Measurements from ENCODE around the gene FGFR4.

Gene FGFR4

GRCh38 chr5:177066224-177066623 lies 20.5 kb upstream of the FGFR4 start:
- no peak for TF ChIP-seq CTCF (IDR thresholded peaks at IDR 0.05; ENCODE audit: low read depth, low read length)
- no peak overlapping the region for H3K4me3 ChIP-seq (ENCODE audit: low read depth, low read length)
- H3K36me3 ChIP-seq: peaks cover 10% of the 10 kb centered on the region
- DNase-seq: no peak
- no peaks in the 10 kb centered on the region for H3K27me3 ChIP-seq
- H3K9me3 ChIP-seq: no peaks in the 10 kb centered on the region
- H3K4me1 ChIP-seq: no peaks in the 10 kb centered on the region

GRCh38 chr5:177067503-177067902 lies 19.2 kb upstream of the FGFR4 start:
- peaks cover 10% of the 10 kb centered on the region for H3K36me3 ChIP-seq

GRCh38 chr5:177070536-177071191 lies 16.1 kb upstream of the FGFR4 start:
- TF ChIP-seq CTCF (IDR thresholded peaks at IDR 0.05; ENCODE audit: low read depth, low read length): no peak
- Histone ChIP-seq H3K9me3 (no peaks in the 10 kb centered on the region), H3K27me3 (no peaks in the 10 kb centered on the region), H3K4me1 (no peaks in the 10 kb centered on the region), H3K4me3 (ENCODE audit: low read depth, low read length) (no peak overlapping the region), H3K36me3 (no peaks in the 10 kb centered on the region)
- no peak for DNase-seq

More at GRCh38 chr5:177067503-177067902, 19.2 kb upstream of the FGFR4 start:
- no peak for DNase-seq
- Histone ChIP-seq H3K4me1 (no peaks in the 10 kb centered on the region), H3K4me3 (ENCODE audit: low read depth, low read length) (no peak overlapping the region), H3K27me3 (no peaks in the 10 kb centered on the region), H3K9me3 (no peaks in the 10 kb centered on the region)
- TF ChIP-seq CTCF (IDR thresholded peaks at IDR 0.05; ENCODE audit: low read depth, low read length): no peak

GRCh38 chr5:177071666-177072385 lies 14.9 kb upstream of the FGFR4 start:
- TF ChIP-seq CTCF (IDR thresholded peaks at IDR 0.05; ENCODE audit: low read depth, low read length): peak; percentile 93
- Histone ChIP-seq H3K27me3 (no peaks in the 10 kb centered on the region), H3K4me1 (no peaks in the 10 kb centered on the region), H3K36me3 (no peaks in the 10 kb centered on the region), H3K9me3 (no peaks in the 10 kb centered on the region), H3K4me3 (ENCODE audit: low read depth, low read length) (no peak overlapping the region)
- peak; percentile 85 for DNase-seq

- Histone ChIP-seq H3K4me1 (no peaks in the 10 kb centered on the region), H3K4me3 (ENCODE audit: low read depth, low read length) (no peak overlapping the region), H3K27me3 (no peaks in the 10 kb centered on the region), H3K36me3 (no peaks in the 10 kb centered on the region), H3K9me3 (no peaks in the 10 kb centered on the region)
- no peak for DNase-seq
- TF ChIP-seq CTCF (IDR thresholded peaks at IDR 0.05; ENCODE audit: low read depth, low read length): no peak
Measured at GRCh38 chr5:177077335-177077734, 9.4 kb upstream of the FGFR4 start.

- Histone ChIP-seq H3K4me3 (ENCODE audit: low read depth, low read length) (no peak overlapping the region), H3K36me3 (no peaks in the 10 kb centered on the region), H3K4me1 (no peaks in the 10 kb centered on the region), H3K27me3 (no peaks in the 10 kb centered on the region), H3K9me3 (no peaks in the 10 kb centered on the region)
- DNase-seq: no peak
- no peak for TF ChIP-seq CTCF (IDR thresholded peaks at IDR 0.05; ENCODE audit: low read depth, low read length)
Measured at GRCh38 chr5:177079606-177080005, 7.1 kb upstream of the FGFR4 start.
